ENCODE data around the gene CABCOCO1. TPM values are rescaled to one million over a fixed set of nuclear protein-coding genes. Genes with fewer than 3 reads are reported as not detected.

Gene CABCOCO1
- polyA plus RNA-seq, 1 experiment = 2.4 TPM

DNA sequence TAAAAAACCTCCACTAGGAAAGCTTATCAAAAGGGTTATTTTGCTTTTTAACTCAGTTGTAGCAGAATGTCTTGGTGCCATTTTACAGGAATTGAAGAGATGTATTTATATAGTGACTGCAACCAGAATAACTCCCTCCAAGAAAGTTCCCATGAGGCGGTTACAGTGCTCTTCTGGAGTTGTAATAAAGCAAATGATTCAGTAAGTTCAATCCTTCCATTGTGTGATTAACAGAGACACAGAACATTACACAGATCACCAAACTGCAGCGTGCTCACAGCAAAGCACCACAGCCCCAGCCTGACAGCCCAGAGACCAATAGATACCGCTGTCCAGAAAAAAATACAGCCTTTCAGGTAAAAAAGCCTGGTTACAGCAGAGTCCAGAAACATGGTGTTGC, 21.9 kb upstream of the CABCOCO1 start:
- DNase-seq (ENCODE audit: low read depth) = no peak
- POLR2A ChIA-PET = no interaction called here
- Histone ChIP-seq H3K4me3 (ENCODE audit: low read depth, low read length) (no peak overlapping the region), H3K36me3 (ENCODE audit: control insufficient read depth, insufficient read depth, low read length) (no peaks in the 10 kb centered on the region), H3K27me3 (ENCODE audit: control insufficient read depth, insufficient read depth, low read length) (no peaks in the 10 kb centered on the region)
- CTCF ChIA-PET = no interaction called here
- TF ChIP-seq, protein P1, sequence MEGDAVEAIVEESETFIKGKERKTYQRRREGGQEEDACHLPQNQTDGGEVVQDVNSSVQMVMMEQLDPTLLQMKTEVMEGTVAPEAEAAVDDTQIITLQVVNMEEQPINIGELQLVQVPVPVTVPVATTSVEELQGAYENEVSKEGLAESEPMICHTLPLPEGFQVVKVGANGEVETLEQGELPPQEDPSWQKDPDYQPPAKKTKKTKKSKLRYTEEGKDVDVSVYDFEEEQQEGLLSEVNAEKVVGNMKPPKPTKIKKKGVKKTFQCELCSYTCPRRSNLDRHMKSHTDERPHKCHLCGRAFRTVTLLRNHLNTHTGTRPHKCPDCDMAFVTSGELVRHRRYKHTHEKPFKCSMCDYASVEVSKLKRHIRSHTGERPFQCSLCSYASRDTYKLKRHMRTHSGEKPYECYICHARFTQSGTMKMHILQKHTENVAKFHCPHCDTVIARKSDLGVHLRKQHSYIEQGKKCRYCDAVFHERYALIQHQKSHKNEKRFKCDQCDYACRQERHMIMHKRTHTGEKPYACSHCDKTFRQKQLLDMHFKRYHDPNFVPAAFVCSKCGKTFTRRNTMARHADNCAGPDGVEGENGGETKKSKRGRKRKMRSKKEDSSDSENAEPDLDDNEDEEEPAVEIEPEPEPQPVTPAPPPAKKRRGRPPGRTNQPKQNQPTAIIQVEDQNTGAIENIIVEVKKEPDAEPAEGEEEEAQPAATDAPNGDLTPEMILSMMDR (IDR thresholded peaks at IDR 0.05; ENCODE audit: insufficient read depth, low read depth, low read length) = no peak

DNA sequence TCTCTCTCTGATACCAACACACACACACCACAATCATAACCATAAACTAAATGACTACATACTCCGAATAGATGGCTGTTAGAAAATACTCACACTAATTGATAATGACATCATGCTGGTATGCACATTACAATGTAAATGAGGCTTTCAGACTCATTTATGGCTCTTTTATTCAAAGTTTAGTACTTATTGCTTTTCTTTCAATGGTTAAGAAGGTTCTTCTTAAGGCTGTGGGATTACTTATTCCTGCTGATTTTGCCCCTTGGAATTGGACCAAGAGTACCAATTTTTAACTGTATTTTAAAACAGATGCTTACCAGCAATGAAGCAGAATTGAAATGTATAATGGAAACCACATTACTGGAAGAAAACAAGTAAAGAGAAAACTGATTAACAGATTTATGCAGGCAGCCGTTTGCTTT, 20.6 kb upstream of the CABCOCO1 start:
- ChIA-PET POLR2A (no interaction called here), CTCF (interaction anchor here (1.5 kb wide), 1 partner anchor 203 kb away, joined by 3 read pairs; no protein-coding TSS in a partner anchor)
- no peak for DNase-seq (ENCODE audit: low read depth)
- H3K36me3 ChIP-seq (ENCODE audit: control insufficient read depth, insufficient read depth, low read length) = no peaks in the 10 kb centered on the region
- no peaks in the 10 kb centered on the region for H3K27me3 ChIP-seq (ENCODE audit: control insufficient read depth, insufficient read depth, low read length)
- TF ChIP-seq, protein P1 (IDR thresholded peaks at IDR 0.05; ENCODE audit: insufficient read depth, low read depth, low read length) = no peak
- H3K4me3 ChIP-seq (ENCODE audit: low read depth, low read length) = no peak overlapping the region

DNA sequence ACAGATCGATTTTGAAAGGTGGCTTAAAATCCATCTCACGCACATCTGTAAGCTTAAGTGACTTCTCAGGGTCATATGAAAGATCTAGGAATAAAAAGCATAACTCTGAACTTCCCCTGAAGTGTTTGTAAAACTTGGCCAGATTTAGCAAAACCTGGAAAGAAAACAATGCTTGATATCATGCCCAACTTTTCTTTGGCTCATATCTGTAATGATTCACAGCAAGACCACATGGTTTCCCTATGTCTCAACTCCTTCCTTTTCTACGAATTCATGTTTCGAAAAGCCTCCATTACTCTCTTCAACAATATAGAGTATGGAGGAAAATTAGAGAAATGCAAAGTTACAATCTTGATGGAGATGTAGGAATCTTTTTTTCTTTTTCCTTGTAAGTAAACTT, 20.1 kb upstream of the CABCOCO1 start:
- ChIA-PET POLR2A (no interaction called here), CTCF (interaction anchor here (1.5 kb wide), 1 partner anchor 203 kb away, joined by 3 read pairs; no protein-coding TSS in a partner anchor)
- peak; percentile 51 for DNase-seq (ENCODE audit: low read depth)
- TF ChIP-seq, protein P1 (IDR thresholded peaks at IDR 0.05; ENCODE audit: insufficient read depth, low read depth, low read length) = no peak
- H3K4me3 ChIP-seq (ENCODE audit: low read depth, low read length) = no peak overlapping the region
- H3K36me3 ChIP-seq (ENCODE audit: control insufficient read depth, insufficient read depth, low read length) = no peaks in the 10 kb centered on the region
- no peaks in the 10 kb centered on the region for H3K27me3 ChIP-seq (ENCODE audit: control insufficient read depth, insufficient read depth, low read length)

DNA sequence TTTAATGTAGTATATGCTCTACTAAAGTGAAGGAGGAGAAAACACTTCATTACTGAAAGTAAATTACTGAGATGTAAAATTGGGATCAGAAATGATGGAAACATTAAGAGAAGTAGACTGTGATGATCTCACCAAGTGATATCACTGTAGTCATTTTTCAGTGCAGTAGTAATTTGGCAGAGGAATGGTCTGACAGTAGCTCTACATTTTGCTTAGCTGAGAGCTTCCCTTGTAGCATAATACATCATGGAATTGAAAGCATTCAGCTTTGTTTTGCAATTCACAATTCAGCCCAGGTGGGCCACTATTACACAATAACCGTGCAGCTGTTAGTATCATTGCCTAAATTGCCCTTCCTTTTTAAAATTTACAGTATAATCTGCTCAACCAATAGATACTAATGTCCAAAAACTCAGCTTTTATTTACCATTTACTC, 19.4 kb upstream of the CABCOCO1 start:
- peak; percentile 64 for DNase-seq (ENCODE audit: low read depth)
- Histone ChIP-seq H3K27me3 (ENCODE audit: control insufficient read depth, insufficient read depth, low read length) (no peaks in the 10 kb centered on the region), H3K4me3 (ENCODE audit: low read depth, low read length) (no peak overlapping the region), H3K36me3 (ENCODE audit: control insufficient read depth, insufficient read depth, low read length) (no peaks in the 10 kb centered on the region)
- POLR2A ChIA-PET = no interaction called here
- TF ChIP-seq, protein P1 (IDR thresholded peaks at IDR 0.05; ENCODE audit: insufficient read depth, low read depth, low read length) = no peak
- CTCF ChIA-PET = interaction anchor here (1.5 kb wide), 1 partner anchor 204 kb away, joined by 3 read pairs; no protein-coding TSS in a partner anchor

DNA sequence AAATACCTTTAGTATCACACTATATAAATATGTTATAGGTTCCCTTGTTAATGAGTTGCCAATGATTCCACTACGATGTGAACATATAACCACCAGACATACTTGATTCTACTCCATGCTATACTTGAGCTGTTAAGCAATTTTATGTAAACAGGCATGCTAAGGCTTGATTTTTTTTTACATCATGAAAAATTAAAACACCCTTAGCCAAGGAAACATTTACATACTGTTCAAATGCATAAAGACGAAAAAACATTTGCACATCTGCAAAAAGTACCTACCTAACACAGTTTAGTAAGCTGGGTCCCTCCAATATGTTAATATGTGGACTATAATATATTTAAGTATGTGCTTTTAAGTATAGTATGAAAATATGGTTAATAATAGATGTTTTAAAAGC, 9.0 kb upstream of the CABCOCO1 start:
- DNase-seq (ENCODE audit: low read depth) = no peak
- ChIA-PET POLR2A (no interaction called here), CTCF (interaction anchor here (0.6 kb wide), 1 partner anchor 612 kb away, joined by 3 read pairs; no protein-coding TSS in a partner anchor)
- TF ChIP-seq, protein P1 (IDR thresholded peaks at IDR 0.05; ENCODE audit: insufficient read depth, low read depth, low read length) = no peak
- Histone ChIP-seq H3K36me3 (ENCODE audit: control insufficient read depth, insufficient read depth, low read length) (no peaks in the 10 kb centered on the region), H3K27me3 (ENCODE audit: control insufficient read depth, insufficient read depth, low read length) (no peaks in the 10 kb centered on the region), H3K4me3 (ENCODE audit: low read depth, low read length) (no peak overlapping the region)
